ENCODE data around the gene TFRC.
"Not testable (repeated sequence)": the region's sequence is repeated elsewhere in the genome, so short reads cannot be mapped to it uniquely, and the experiment has no call there.

TFRC gene

DNA sequence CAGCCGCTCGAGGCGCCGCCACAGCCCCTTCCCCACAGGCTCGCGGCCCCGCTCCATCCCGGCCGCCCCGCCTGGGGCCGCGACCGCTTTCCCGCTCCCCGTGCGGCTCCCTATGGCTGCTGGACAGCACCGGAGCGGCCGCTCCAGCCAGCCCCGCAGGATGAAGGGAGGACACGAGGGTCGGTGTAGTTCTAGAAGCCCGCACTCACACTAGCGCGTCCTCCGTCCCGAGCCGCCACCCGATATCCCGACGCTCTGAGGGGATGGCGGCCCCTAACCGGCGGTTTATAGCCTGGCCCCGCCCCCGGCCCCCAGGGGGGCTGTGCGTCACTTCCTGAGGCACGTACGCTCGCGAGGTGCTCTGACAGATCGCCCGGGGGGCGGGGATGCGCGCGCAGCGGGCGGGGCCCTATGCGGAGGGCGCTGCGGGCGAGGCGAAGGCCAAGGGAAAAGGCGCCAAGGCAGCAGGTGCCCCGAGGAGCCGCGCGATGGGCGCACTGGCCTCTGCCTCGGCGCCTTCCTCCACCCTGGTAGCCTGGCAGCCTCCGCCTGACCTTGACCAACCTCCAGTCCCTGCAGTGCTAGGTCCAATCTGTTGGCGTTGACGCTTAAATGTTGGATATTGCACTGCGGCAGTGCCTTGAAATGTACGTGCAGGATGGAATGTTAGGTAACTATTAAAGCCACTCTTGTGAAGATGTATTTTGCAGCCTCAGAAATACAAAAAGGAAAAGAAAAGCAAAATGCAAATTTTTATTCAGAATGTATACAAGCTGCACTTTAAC is at the start of gene TFRC:
Gene TFRC, minus strand, starts transcription at position 257 of the 785 bp plus-strand sequence. CDS start 4,991 bp downstream, outside the sequence.
- peak; percentile 95 for DNase-seq

GRCh38 chr3:196128172-196128843 is 46.4 kb upstream of the TFRC start:
- no peak for DNase-seq

DNA sequence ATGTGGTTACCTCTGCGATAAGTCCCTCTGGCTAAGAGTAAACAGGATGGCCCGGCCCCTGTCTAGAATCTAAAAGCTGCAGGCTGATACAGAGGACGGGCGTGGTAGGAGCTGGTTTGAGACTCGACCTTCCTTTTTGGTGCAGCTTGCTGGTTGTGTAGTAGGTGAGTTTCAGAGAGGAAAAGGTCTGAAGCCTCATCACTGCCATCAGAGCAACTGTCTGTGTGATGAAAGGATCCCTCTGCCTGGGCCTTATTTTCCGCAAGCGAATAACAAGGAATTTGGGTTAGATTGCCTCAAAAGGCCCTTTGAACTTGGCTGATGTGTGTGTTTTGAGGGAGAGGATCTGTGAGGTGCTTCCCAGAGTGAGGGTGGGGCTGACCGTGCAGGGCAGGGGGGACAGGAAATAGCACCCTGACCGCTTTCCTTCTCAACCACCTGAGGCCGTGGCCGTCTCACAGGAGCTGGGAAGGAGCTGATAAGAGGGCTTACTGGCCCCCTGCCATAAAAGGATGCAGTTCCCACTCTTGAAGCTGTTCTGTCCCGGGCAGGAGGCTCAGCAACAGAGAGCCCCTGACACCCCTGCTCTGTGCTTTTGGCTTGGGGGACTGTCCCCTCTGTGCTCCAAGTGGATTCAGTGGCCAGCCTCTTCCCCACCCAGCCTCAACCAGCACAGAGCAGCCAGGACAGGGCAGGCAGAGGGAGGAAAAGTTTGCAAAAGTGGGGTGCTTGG is 45.6 kb upstream of the TFRC start:
- peak; percentile 68 for DNase-seq

DNA sequence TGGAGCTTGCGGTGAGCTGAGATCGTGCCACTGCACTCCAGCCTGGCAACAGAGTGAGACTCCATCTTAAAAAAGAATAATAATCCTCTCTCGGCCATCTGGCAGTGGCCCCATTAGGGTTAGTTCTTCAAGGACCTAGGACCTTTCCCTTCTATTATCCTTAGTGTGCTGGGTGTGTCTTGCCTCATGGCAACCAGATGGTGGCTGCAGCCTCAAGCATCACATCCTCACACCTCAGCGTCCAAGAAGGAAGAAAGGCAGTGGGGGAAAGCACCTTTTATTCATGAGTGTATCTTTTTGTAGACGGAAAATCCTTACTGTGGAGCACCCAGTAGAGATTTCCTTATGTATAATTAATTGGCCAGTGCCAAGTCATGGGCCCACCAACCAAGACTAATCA is 42.7 kb upstream of the TFRC start:
- no peak for DNase-seq

DNA sequence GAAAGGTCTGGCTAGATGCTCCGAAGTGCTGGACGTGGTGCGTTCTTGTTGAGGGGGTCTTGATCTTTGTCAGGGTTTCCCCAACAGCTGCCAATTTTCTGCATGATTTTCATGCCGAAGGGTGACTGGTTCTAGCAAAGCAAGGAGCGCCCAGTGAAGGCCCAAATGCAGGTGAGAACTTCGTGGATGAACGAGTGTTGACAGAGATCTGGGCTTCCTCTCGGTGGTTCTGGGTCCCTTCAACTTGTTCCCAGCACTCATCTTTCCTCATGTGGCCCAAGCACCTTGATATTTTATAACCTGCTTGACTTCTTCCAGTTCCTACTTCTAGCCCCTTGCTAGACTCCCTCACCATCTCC is 40.8 kb upstream of the TFRC start:
- no peak for DNase-seq

GRCh38 chr3:196122021-196122687 is 40.3 kb upstream of the TFRC start:
- peak; percentile 32 for DNase-seq

DNA sequence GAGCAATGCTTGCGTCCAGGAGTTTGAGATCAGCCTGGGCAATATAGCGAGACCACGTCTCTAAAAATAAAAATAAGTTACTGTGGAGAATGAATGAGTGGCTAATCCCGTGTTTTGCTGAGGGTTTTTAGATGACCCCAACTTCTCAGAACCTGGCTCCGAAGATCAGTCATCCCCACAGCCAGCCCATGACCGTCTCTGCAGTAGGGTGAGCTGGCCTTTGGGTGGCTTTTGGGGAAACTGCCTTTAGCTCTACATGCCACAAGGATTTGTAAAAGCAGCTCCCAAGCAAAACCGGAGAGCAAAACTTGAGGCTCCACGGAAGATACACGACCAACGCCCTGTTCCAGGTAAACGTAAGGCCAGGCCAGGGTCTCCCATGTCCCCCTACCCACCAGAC is 39.2 kb upstream of the TFRC start:
- no peak for DNase-seq

DNA sequence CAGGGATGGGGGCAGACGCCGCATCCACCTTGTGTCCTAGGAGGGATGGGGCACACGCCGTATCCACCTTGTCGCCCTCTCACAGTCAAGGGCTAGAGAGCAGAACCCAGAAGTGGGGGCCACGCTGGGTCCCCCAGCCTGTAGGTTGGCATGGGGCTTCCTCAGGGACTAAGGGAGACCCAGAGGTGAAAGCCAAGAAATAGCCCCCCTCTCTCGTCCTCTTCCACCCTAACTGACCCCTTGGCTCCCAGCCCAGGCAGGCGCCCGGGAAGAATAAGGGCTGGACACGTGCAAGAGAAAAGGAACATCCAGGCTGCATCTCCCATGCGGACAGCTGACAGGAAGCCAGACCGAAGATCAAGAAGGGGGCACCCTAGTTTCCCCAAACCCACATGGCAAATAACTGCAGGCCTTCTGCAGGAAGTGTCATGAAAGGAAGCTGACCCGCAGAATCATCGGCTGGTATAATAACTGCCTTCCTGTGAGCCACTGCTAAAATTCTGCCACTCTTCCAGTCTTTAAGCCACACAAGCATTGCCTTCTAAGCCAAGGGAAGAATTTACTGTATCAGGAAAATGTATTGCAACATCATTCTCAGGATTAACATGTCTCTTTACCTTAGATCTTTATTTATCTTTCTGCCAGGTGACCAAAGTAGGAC is 38.5 kb upstream of the TFRC start:
- no peak for DNase-seq

DNA sequence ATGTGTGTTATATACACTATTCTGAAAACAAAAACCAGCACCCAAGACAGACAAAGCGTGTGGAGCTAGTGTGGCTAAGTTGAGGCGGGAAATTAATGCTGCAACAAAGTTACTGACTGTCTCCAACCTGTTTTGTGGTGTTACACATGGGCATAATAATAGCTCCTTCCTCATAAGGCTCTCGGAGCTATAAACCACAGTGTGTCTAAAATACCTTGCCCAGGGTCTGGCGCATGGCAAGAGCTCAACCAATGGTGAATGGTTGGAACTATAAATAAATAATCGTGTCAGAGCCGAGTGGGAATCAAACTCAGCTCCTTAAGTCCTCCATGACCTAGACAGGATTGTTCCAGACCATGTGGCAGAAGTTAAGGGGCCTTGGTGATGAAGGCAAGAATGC is 35.9 kb upstream of the TFRC start:
- DNase-seq = no peak

DNA sequence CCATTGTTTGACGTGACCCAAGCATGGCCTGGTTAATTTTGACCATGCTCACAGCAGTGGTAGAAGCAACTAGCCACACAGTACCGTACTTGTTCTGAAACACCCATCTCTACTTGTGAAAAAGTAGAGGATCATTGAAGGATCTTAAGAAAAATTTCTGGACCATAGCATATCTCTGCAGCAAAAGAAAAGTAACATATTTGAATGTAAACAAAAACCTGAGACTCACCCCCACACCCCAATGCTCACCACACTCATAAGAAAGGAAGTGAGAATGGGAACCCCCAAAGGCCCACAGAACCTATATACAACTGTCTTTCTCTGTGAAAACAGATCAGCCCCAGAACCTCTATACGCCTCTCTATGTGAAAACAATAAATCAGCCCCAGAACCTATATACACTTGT is 33.8 kb upstream of the TFRC start:
- no peak for DNase-seq

DNA sequence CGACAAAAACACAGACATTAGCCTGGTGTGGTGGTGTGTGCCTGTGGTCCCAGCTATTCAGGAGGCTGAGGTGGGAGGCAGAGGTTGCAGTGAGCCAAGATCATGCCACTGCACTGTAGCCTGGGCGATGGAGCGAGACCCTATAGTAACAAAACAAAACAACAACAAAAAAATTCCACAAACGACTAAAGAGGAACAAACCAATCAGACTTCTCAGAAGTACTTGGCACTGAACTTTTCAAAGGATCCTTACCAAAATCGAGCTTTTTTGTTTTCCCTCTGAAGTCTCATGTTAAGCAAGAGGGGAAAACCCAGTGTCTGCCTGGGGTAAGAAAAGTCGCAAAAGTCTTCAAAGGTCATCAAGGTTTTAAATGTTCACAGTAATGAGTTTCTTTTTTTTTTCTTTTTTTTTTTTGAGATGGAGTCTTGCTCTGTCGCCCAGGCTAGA is 30.1 kb upstream of the TFRC start:
- no peak for DNase-seq

GRCh38 chr3:196108075-196108743 is 26.3 kb upstream of the TFRC start:
- peak; percentile 40 for DNase-seq

DNA sequence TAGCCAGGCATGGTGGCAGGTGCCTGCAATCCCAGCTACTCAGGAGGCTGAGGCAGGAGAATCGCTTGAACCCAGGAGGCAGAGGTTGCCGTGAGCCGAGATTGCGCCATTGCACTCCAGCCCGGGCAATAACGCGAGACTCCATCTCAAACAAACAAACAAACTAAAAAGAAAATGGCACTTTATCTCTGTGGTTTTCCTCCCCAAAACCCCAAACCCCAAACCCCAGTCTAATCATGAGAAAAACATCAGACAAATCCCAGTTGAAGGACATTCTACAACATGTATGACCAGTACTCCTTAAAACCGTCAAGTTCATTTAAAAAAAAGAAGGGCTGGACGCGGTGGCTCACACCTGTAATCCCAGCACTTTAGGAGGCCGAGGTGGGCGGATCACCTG is 22.8 kb upstream of the TFRC start:
- peak; percentile 33 for DNase-seq

- DNase-seq = not testable (repeated sequence)
Observed at GRCh38 chr3:196098365-196098980, 16.6 kb upstream of the TFRC start.

DNA sequence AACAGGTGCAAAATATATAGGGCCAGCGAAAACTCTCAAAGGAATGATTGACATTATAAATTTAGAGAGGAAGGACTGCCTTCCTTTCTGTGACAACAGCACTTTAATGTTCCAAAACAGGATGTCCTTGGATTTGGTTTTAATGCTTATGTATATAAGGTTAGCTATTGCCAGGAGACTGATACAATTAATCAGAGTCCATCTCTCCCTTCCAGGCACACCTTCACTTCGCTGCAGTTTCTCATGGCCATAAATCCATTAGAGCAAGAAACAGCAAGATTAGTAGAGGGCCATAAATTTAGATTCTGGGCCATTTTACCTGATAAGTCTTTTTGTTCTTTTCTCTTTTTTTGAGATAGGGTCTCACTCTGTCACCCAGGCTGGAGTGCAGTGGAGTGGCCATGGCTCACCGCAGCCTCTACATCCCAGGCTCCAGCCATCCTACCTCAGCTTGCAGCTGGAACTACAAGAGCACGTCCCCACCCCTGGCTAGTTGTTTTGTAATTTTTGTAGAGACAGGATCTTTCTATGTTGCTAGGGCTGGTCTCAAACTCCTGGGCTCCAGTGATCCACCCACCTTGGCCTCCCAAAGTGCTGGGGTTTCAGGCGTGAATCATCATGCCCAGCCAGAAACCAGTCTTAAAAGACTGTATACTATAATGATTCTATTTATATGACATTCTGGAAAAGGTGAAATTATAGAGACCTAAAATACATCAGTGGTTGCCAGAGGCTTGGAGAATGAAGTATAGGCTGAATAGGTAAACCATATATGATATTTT is 15.7 kb upstream of the TFRC start:
- no peak for DNase-seq

- DNase-seq = no peak
Observed at GRCh38 chr3:196096382-196096953, 14.6 kb upstream of the TFRC start.

DNA sequence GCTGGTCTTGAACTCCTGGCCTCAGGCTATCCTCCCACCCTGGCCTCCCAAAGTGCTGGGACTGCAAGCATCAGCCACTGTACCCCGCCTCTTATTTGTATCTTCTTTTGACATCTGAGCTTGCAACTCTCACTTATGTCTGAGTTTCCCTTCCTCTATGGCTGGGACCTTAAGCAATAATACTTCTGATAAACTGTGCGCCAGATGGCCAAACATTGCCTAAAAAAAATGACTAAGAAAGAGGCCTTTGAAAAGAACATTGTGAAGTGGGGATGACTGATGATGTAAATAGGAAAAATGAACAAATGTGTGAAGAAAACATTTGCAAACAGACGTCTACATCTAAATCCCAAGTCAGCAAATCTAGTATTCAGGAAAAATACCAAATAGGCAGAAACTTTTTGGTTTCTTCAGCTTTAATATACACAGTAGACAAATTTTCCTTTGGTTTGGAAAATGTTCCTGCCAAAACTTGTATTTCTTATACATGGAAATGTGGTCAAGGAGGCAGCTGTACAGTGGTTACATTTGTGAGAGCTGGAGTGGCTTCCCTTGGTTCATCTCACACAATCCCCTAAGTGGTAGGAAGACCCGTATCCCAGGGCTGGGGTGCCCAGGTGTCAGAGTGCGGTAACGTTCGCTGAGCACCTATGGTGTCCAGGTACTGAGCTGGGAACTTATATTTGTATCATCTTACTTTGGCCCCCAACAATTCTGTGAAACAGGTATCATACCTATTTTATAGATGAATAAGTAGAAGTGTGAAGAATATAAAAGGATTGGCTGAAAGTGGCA is 11.6 kb upstream of the TFRC start:
- peak; percentile 19 for DNase-seq

DNA sequence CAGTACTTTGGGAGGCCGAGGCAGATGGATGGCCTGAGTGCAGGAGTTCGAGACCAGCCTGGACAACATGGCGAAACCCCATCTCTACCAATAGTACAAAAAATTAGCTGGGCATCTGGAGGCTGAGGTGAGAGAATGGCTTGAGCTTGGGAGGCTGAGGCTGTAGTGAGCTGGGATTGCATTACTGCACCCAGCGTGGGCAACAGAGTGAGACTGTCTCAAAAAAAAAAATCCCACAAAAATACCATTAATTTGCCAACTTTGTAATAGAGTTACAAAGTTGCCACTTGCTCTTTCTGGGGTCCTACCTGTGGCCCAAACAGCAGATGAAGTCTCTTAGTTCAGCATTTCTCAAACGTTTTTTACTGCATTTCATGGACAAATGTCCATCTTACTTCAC is 6.0 kb upstream of the TFRC start:
- DNase-seq = no peak

DNA sequence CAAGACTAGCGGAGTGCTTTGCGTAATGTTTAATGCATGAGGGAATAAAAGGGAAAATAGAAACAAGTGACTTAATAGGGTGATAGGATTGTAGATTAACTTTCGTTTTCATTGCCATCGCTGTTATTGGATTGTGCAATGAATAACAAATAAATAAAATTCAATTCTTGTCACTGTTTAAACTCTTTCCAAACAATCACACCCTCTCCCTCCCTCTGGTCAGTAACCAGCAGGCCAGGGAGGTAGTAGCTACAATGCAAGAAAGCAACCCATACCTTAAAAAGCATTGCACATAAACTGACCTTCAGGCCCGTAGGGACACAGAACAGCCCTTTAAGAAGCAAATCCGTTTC is 705 bp upstream of the TFRC start:
- peak; percentile 61 for DNase-seq
